Spleen (tissue), 11 donors: Measurements from ENCODE around the gene NOXA1. TPM values are rescaled to one million over a fixed set of nuclear protein-coding genes. Genes with fewer than 3 reads are reported as not detected.
A peak's percentile ranks its signal among the peaks of the same experiment; 100 is the strongest.

Source experiments
- DNase-seq: peaks from one replicate; pipeline ENCODE4 v3.0.0-alpha.2; 2020
- H3K27ac ChIP-seq, 8 donors: fragments of 200-600 bp; sonication (generic) in 7 of 8; 1 replicate in 4 of 8; 2 replicates in 4 of 8; pipeline versions ENCODE4 v1.5.0 to v1.8.0; 2016 to 2021; ENCODE audit warnings: inconsistent platforms in 4 of 8, mild to moderate bottlenecking in 4 of 8, moderate library complexity in 1 of 8
- H3K27me3 ChIP-seq, 7 donors: fragments of 200-600 bp; sonication (generic) in 6 of 7; replicated peaks in 1 of 7; 1 replicate in 4 of 7; 2 replicates in 3 of 7; pipeline versions ENCODE4 v1.5.0 to v1.8.0; 2016 to 2021; ENCODE audit warnings: inconsistent platforms in 3 of 7, mild to moderate bottlenecking in 1 of 7
- H3K36me3 ChIP-seq, 6 donors: fragments of 200-600 bp; sonication (generic) in 5 of 6; 1 replicate in 4 of 6; 2 replicates in 2 of 6; pipeline versions ENCODE4 v1.5.0 to v1.8.0; 2016 to 2021; ENCODE audit warnings: inconsistent platforms in 2 of 6
- H3K4me1 ChIP-seq, 6 donors: fragments of 200-600 bp; sonication (generic) in 5 of 6; 1 replicate in 3 of 6; 2 replicates in 3 of 6; pipeline versions ENCODE4 v1.5.0 to v1.8.0; 2016 to 2021; ENCODE audit warnings: inconsistent platforms in 3 of 6
- H3K4me3 ChIP-seq, 8 donors: fragments of 200-600 bp; sonication (generic) in 7 of 8; 1 replicate in 4 of 8; 2 replicates in 4 of 8; pipeline versions ENCODE4 v1.5.0 to v1.8.0; 2016 to 2021; ENCODE audit warnings: inconsistent platforms in 4 of 8, mild to moderate bottlenecking in 4 of 8, moderate library complexity in 2 of 8
- H3K9me3 ChIP-seq, 8 donors: fragments of 200-600 bp; sonication (generic) in 7 of 8; 1 replicate in 4 of 8; 2 replicates in 4 of 8; pipeline versions ENCODE4 v1.5.0 to v1.8.0; 2016 to 2021; ENCODE audit warnings: inconsistent platforms in 4 of 8
- POLR2A ChIP-seq, 3 donors: fragments of 450-650 bp; IDR thresholded peaks; one replicate each; pipeline ENCODE4 v1.5.1; 2017; ENCODE audit warnings: antibody characterized with exemption in 3 of 3, mild to moderate bottlenecking in 1 of 3
- POLR2AphosphoS5 ChIP-seq, 3 donors: sonication (generic); formaldehyde crosslinking; IDR thresholded peaks; one replicate each; pipeline ENCODE4 v1.5.1; 2017; ENCODE audit warnings: antibody characterized with exemption in 3 of 3
- WGBS, 5 donors: extraction: QIAGEN DNeasy Blood & Tissue Kit in 3 of 5; methylation state at CpG; one replicate each; pipeline versions ENCODE4 v1.1.5 to v1.1.7; 2013 to 2018; 5-methylcytosine and 5-hydroxymethylcytosine counted together
- intact Hi-C: fragments of 100-400 bp; cut with DNase I; formaldehyde crosslinking; loops from one replicate; pipeline ENCODE4 v1.15.0; 2023; ENCODE audit warnings: low total_unique reads
- polyA plus RNA-seq, 3 donors: library from polyadenylated mRNA; stranded (reverse); fragments of 200-250 nt; gene quantifications; one replicate each; pipeline ENCODE4 v1.2.1, GENCODE V29; 2013
- total RNA-seq, 7 donors: library from RNA; depleted of rRNA in 3 of 7; stranded (reverse); fragments of >200 nt in 3 of 7; fragmentation: NEBNext Ultra II Directional in 4 of 7; extraction: Animal tissue kit (Norgen Biotek cat#: 25700) in 4 of 7; gene quantifications; one replicate each; pipeline versions ENCODE4 v1.1.0 to v1.2.1, GENCODE V29; 2016 to 2021
- TF ChIP-seq, protein P1 (sequence below), 11 experiments: fragments of 200-600 bp in 7 of 11; fragments of 450-650 bp in 4 of 11; sonication (generic) in 4 of 11; IDR thresholded peaks in 8 of 11; conservative IDR thresholded peaks in 3 of 11; 1 replicate in 7 of 11; 2 replicates in 4 of 11; pipeline versions ENCODE4 v1.4.0 to v1.8.0; 2016 to 2021; ENCODE audit warnings: antibody characterized with exemption in 11 of 11, inconsistent platforms in 4 of 11, mild to moderate bottlenecking in 1 of 11
- donor health status: healthy with polysubstance abuse.
- donor health status: DM: no; HTN: no; CAD: no; lungs with moderate emphysema.
- donor health status: DM: no; HTN: no; CAD: no.
- donor health status: Bipolar disorder and iron deficiency.
- donor health status: healthy.
- donor health status: DM: no; HTN: no; CAD: no.
- donor health status: DM: yes; HTN: yes; CAD: no.

Gene NOXA1
- total and polyA plus RNA-seq, 10 donors = 1.9 to 15.0 (median 5.9) TPM

GRCh38 chr9:137387114-137387890, 35.9 kb upstream of the NOXA1 start:
- intact Hi-C loops = no loop called here
- peak overlapping the region in 1 of 8 donors; percentile 28 for H3K4me3 ChIP-seq
- H3K4me1 ChIP-seq = peaks cover 5 to 70% (median 40%) of the 10 kb centered on the region in 6 donors
- 40 to 53% (median 45%) methylated on average over 13 to 34 of the region's 34 CpGs for WGBS, 5 donors
- H3K36me3 ChIP-seq = peaks cover 0 to 45% (median 0%) of the 10 kb centered on the region in 6 donors
- DNase-seq = no peak
- no peaks in the 10 kb centered on the region for H3K27me3 ChIP-seq
- H3K9me3 ChIP-seq = no peaks in the 10 kb centered on the region
- peak; percentile 16 to 62 (median 52) for TF ChIP-seq POLR2AphosphoS5 (IDR thresholded peaks at IDR 0.05)
- TF ChIP-seq, protein P1, sequence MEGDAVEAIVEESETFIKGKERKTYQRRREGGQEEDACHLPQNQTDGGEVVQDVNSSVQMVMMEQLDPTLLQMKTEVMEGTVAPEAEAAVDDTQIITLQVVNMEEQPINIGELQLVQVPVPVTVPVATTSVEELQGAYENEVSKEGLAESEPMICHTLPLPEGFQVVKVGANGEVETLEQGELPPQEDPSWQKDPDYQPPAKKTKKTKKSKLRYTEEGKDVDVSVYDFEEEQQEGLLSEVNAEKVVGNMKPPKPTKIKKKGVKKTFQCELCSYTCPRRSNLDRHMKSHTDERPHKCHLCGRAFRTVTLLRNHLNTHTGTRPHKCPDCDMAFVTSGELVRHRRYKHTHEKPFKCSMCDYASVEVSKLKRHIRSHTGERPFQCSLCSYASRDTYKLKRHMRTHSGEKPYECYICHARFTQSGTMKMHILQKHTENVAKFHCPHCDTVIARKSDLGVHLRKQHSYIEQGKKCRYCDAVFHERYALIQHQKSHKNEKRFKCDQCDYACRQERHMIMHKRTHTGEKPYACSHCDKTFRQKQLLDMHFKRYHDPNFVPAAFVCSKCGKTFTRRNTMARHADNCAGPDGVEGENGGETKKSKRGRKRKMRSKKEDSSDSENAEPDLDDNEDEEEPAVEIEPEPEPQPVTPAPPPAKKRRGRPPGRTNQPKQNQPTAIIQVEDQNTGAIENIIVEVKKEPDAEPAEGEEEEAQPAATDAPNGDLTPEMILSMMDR (IDR thresholded peaks at IDR 0.05 in 8 of 11, conservative IDR thresholded peaks at IDR 0.05 in 3 of 11) = no peak
- H3K27ac ChIP-seq = peak overlapping the region; percentile 46 to 79 (median 76)

GRCh38 chr9:137387891-137388560, 35.2 kb upstream of the NOXA1 start:
- peaks cover 0 to 51% (median 0%) of the 10 kb centered on the region in 6 donors for H3K36me3 ChIP-seq
- H3K4me1 ChIP-seq = peaks cover 5 to 63% (median 37%) of the 10 kb centered on the region in 6 donors
- H3K27me3 ChIP-seq = no peaks in the 10 kb centered on the region
- 67 to 84% (median 76%) methylated on average over 21 to 26 of the region's 26 CpGs for WGBS, 5 donors
- TF ChIP-seq POLR2AphosphoS5 (IDR thresholded peaks at IDR 0.05) = peak in 2 of 3 donors; percentile 25 to 52
- TF ChIP-seq, protein P1 (IDR thresholded peaks at IDR 0.05 in 8 of 11, conservative IDR thresholded peaks at IDR 0.05 in 3 of 11) = no peak
- TF ChIP-seq POLR2A (IDR thresholded peaks at IDR 0.05) = no peak
- H3K9me3 ChIP-seq = no peaks in the 10 kb centered on the region
- no peak for DNase-seq
- intact Hi-C loops = no loop called here
- peak overlapping the region; percentile 46 to 79 (median 76) for H3K27ac ChIP-seq
- peak overlapping the region in 1 of 8 donors; percentile 28 for H3K4me3 ChIP-seq

- no peak for DNase-seq
- intact Hi-C loops = no loop called here
- Histone ChIP-seq H3K4me1 (peaks cover 5 to 56% (median 35%) of the 10 kb centered on the region in 6 donors), H3K9me3 (no peaks in the 10 kb centered on the region), H3K27ac (peak overlapping the region in 5 of 8 donors; percentile 75 to 79 (median 78)), H3K27me3 (no peaks in the 10 kb centered on the region), H3K36me3 (peaks cover 0 to 57% (median 0%) of the 10 kb centered on the region in 6 donors), H3K4me3 (no peak overlapping the region)
- WGBS, 5 donors = 73 to 84% (median 82%) methylated on average over 30 to 47 of the region's 47 CpGs
- no peak for TF ChIP-seq POLR2AphosphoS5 (IDR thresholded peaks at IDR 0.05)
- TF ChIP-seq POLR2A (IDR thresholded peaks at IDR 0.05) = no peak
- TF ChIP-seq, protein P1 (IDR thresholded peaks at IDR 0.05 in 8 of 11, conservative IDR thresholded peaks at IDR 0.05 in 3 of 11) = no peak
These were observed 34.4 kb upstream of the NOXA1 start for GRCh38 chr9:137388589-137389427.
